ENCODE results near the gene RPL29. TPM values are rescaled to one million over a fixed set of nuclear protein-coding genes. Genes with fewer than 3 reads are reported as not detected.

RPL29 gene
- total RNA-seq, 1 donor from 2014 or later = 957 TPM

GRCh38 chr3:51963951-51964451 lies 31.7 kb downstream of the RPL29 start:
- no peak for TF ChIP-seq CTCF (IDR thresholded peaks at IDR 0.05)
- H3K9me3 Mint-ChIP-seq (ENCODE audit: unreplicated experiment) = no peaks in the 10 kb centered on the region
- DNase-seq (ENCODE audit: extremely low spot score, unreplicated experiment) = no peak
- H3K4me1 Mint-ChIP-seq (ENCODE audit: unreplicated experiment) = peaks cover 28% of the 10 kb centered on the region
- no peaks in the 10 kb centered on the region for H3K27me3 Mint-ChIP-seq (ENCODE audit: unreplicated experiment)
- H3K36me3 Mint-ChIP-seq (ENCODE audit: unreplicated experiment) = no peaks in the 10 kb centered on the region
- no peak overlapping the region for H3K4me3 Mint-ChIP-seq (ENCODE audit: unreplicated experiment)
- H3K27ac Mint-ChIP-seq (ENCODE audit: unreplicated experiment) = no peak overlapping the region

- Mint-ChIP-seq H3K4me3 (ENCODE audit: unreplicated experiment) (no peak overlapping the region), H3K4me1 (ENCODE audit: unreplicated experiment) (peaks cover 19% of the 10 kb centered on the region), H3K27ac (ENCODE audit: unreplicated experiment) (no peak overlapping the region), H3K9me3 (ENCODE audit: unreplicated experiment) (no peaks in the 10 kb centered on the region), H3K27me3 (ENCODE audit: unreplicated experiment) (no peaks in the 10 kb centered on the region), H3K36me3 (ENCODE audit: unreplicated experiment) (peaks cover 3% of the 10 kb centered on the region)
- TF ChIP-seq CTCF (IDR thresholded peaks at IDR 0.05) = no peak
- no peak for DNase-seq (ENCODE audit: extremely low spot score, unreplicated experiment)
These were observed 32.7 kb downstream of the RPL29 start for GRCh38 chr3:51962854-51963530.

- H3K27me3 Mint-ChIP-seq (ENCODE audit: unreplicated experiment) = no peaks in the 10 kb centered on the region
- no peak for TF ChIP-seq CTCF (IDR thresholded peaks at IDR 0.05)
- H3K4me1 Mint-ChIP-seq (ENCODE audit: unreplicated experiment) = peaks cover 17% of the 10 kb centered on the region
- DNase-seq (ENCODE audit: extremely low spot score, unreplicated experiment) = no peak
- H3K36me3 Mint-ChIP-seq (ENCODE audit: unreplicated experiment) = peaks cover 3% of the 10 kb centered on the region
- H3K4me3 Mint-ChIP-seq (ENCODE audit: unreplicated experiment) = no peak overlapping the region
- H3K27ac Mint-ChIP-seq (ENCODE audit: unreplicated experiment) = no peak overlapping the region
- no peaks in the 10 kb centered on the region for H3K9me3 Mint-ChIP-seq (ENCODE audit: unreplicated experiment)
These were observed 33.8 kb downstream of the RPL29 start for GRCh38 chr3:51961602-51962569.

- peaks cover 3% of the 10 kb centered on the region for H3K36me3 Mint-ChIP-seq (ENCODE audit: unreplicated experiment)
- H3K4me1 Mint-ChIP-seq (ENCODE audit: unreplicated experiment) = peaks cover 13% of the 10 kb centered on the region
- H3K4me3 Mint-ChIP-seq (ENCODE audit: unreplicated experiment) = no peak overlapping the region
- H3K9me3 Mint-ChIP-seq (ENCODE audit: unreplicated experiment) = no peaks in the 10 kb centered on the region
- no peaks in the 10 kb centered on the region for H3K27me3 Mint-ChIP-seq (ENCODE audit: unreplicated experiment)
- no peak for TF ChIP-seq CTCF (IDR thresholded peaks at IDR 0.05)
- no peak for DNase-seq (ENCODE audit: extremely low spot score, unreplicated experiment)
- H3K27ac Mint-ChIP-seq (ENCODE audit: unreplicated experiment) = no peak overlapping the region
These were observed 34.7 kb downstream of the RPL29 start for GRCh38 chr3:51961011-51961410.

- no peak for TF ChIP-seq CTCF (IDR thresholded peaks at IDR 0.05)
- Mint-ChIP-seq H3K36me3 (ENCODE audit: unreplicated experiment) (peaks cover 3% of the 10 kb centered on the region), H3K4me3 (ENCODE audit: unreplicated experiment) (no peak overlapping the region), H3K4me1 (ENCODE audit: unreplicated experiment) (peaks cover 7% of the 10 kb centered on the region), H3K9me3 (ENCODE audit: unreplicated experiment) (no peaks in the 10 kb centered on the region), H3K27me3 (ENCODE audit: unreplicated experiment) (no peaks in the 10 kb centered on the region), H3K27ac (ENCODE audit: unreplicated experiment) (no peak overlapping the region)
- DNase-seq (ENCODE audit: extremely low spot score, unreplicated experiment) = no peak
These were observed 35.3 kb downstream of the RPL29 start for GRCh38 chr3:51960386-51960785.

All from osteocyte (in vitro differentiated cells).